Endothelial cell (in vitro differentiated cells): Measurements from ENCODE around the gene ACTR2. TPM values are rescaled to one million over a fixed set of nuclear protein-coding genes. Genes with fewer than 3 reads are reported as not detected.

Experiments
- DNase-seq: peaks from one replicate; pipeline ENCODE4 v3.0.0; 2021; ENCODE audit warnings: low spot score
- H3K27ac Mint-ChIP-seq: one replicate; pipeline ENCODE4 v1.8.0; 2021; ENCODE audit warnings: mixed read lengths, inconsistent platforms; ENCODE audit not compliant: unreplicated experiment
- H3K27me3 Mint-ChIP-seq: one replicate; pipeline ENCODE4 v1.8.0; 2021; ENCODE audit warnings: mild to moderate bottlenecking, moderate library complexity, mixed read lengths, inconsistent platforms; ENCODE audit not compliant: unreplicated experiment
- H3K36me3 Mint-ChIP-seq: one replicate; pipeline ENCODE4 v1.8.0; 2021; ENCODE audit warnings: mild to moderate bottlenecking, low read depth, mixed read lengths, inconsistent platforms; ENCODE audit not compliant: unreplicated experiment
- H3K4me1 Mint-ChIP-seq: one replicate; pipeline ENCODE4 v1.8.0; 2021; ENCODE audit warnings: mild to moderate bottlenecking, mixed read lengths, inconsistent platforms; ENCODE audit not compliant: unreplicated experiment
- H3K4me3 Mint-ChIP-seq: one replicate; pipeline ENCODE4 v1.8.0; 2021; ENCODE audit warnings: mild to moderate bottlenecking, mixed read lengths, inconsistent platforms; ENCODE audit not compliant: unreplicated experiment
- H3K9me3 Mint-ChIP-seq: one replicate; pipeline ENCODE4 v1.8.0; 2021; ENCODE audit warnings: mixed read lengths, inconsistent platforms; ENCODE audit not compliant: unreplicated experiment
- CTCF ChIP-seq: fragments of 200-600 bp; sonication (generic); IDR thresholded peaks from one replicate; pipeline ENCODE4 v1.5.0; 2021; ENCODE audit warnings: antibody characterized with exemption; ENCODE audit not compliant: unreplicated experiment
- total RNA-seq: library from RNA; stranded (reverse); fragmentation: NEBNext Ultra II Directional; extraction: Animal tissue kit (Norgen Biotek cat#: 25700); gene quantifications from one replicate; pipeline ENCODE4 v1.2.1, GENCODE V29; 2021; ENCODE audit not compliant: unreplicated experiment

Gene ACTR2
- total RNA-seq, 1 donor from 2014 or later = 389 TPM

- peak; percentile 84 for DNase-seq
- Mint-ChIP-seq H3K4me3 (no peak overlapping the region), H3K4me1 (peaks cover 4% of the 10 kb centered on the region), H3K9me3 (no peaks in the 10 kb centered on the region), H3K27ac (no peak overlapping the region), H3K36me3 (no peaks in the 10 kb centered on the region), H3K27me3 (no peaks in the 10 kb centered on the region)
- peak; percentile 66 for TF ChIP-seq CTCF
Measured at GRCh38 chr2:65186872-65187851, 40.5 kb upstream of the ACTR2 start.

GRCh38 chr2:65193446-65193845 lies 34.2 kb upstream of the ACTR2 start:
- H3K4me3 Mint-ChIP-seq = no peak overlapping the region
- H3K27ac Mint-ChIP-seq = no peak overlapping the region
- H3K9me3 Mint-ChIP-seq = no peaks in the 10 kb centered on the region
- H3K27me3 Mint-ChIP-seq = no peaks in the 10 kb centered on the region
- no peak for DNase-seq
- no peaks in the 10 kb centered on the region for H3K4me1 Mint-ChIP-seq
- no peak for TF ChIP-seq CTCF
- H3K36me3 Mint-ChIP-seq = no peaks in the 10 kb centered on the region

DNA sequence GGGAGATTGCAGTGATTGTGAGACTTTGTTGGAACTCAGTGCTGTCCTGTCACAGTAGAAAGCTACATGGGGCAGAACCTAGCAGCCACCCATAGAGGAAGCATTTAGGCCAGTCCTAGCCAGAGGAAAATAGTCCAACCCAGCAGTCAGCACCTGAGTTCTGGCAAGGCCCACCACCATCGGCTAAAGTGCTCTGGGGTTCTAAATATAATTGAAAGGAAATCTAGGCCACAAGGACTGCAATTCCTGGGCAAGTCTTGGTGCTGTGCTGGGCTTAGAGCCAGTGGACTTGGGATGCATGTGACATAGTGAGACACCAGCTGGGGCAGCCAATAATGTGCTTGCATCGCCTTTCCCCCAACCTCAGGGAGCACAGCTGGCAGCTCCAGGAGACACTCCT lies 28.9 kb upstream of the ACTR2 start:
- H3K27ac Mint-ChIP-seq = no peak overlapping the region

DNA sequence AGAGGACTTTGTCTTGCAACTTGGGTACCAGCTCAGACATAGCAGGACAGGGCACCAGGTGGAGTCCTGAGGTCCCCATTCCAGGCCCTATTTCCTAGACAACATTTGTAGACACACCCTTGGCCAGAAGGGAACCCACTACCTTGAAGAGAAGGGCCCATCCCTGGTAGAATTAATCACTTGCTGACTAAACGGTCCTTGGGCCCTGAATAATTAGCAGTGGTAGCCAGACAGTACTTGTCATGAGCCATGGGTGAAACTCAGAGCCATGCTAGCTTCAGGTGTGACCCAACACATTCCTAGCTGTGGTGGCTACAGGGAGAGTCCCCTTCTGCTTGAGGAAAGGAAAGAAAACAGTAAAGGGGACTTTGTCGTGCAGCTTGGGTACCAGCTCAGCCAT lies 28.5 kb upstream of the ACTR2 start:
- no peak overlapping the region for H3K27ac Mint-ChIP-seq

More for the DNA sequence above, 28.9 kb upstream of the ACTR2 start:
- Mint-ChIP-seq H3K4me1 (no peaks in the 10 kb centered on the region), H3K4me3 (no peak overlapping the region), H3K27me3 (no peaks in the 10 kb centered on the region), H3K9me3 (no peaks in the 10 kb centered on the region), H3K36me3 (no peaks in the 10 kb centered on the region)
- no peak for DNase-seq
- TF ChIP-seq CTCF = no peak

More for the DNA sequence above, 28.5 kb upstream of the ACTR2 start:
- TF ChIP-seq CTCF = no peak
- no peaks in the 10 kb centered on the region for H3K27me3 Mint-ChIP-seq
- H3K4me3 Mint-ChIP-seq = no peak overlapping the region
- no peaks in the 10 kb centered on the region for H3K4me1 Mint-ChIP-seq
- no peaks in the 10 kb centered on the region for H3K36me3 Mint-ChIP-seq
- H3K9me3 Mint-ChIP-seq = no peaks in the 10 kb centered on the region
- DNase-seq = no peak
